Chondrocyte (in vitro differentiated cells): Measurements from ENCODE around the gene CLK3. TPM values are rescaled to one million over a fixed set of nuclear protein-coding genes. Genes with fewer than 3 reads are reported as not detected.

ENCODE experiments used
- DNase-seq: peaks from one replicate; pipeline ENCODE4 v3.0.0; 2021; ENCODE audit warnings: mixed read lengths, low spot score
- H3K27ac Mint-ChIP-seq: one replicate; pipeline ENCODE4 v1.8.0; 2021; ENCODE audit warnings: mild to moderate bottlenecking, moderate library complexity, mixed read lengths; ENCODE audit not compliant: unreplicated experiment
- H3K27me3 Mint-ChIP-seq: 2 replicates; pipeline ENCODE4 v1.8.0; 2021; ENCODE audit warnings: low read depth, mixed read lengths
- H3K36me3 Mint-ChIP-seq: 2 replicates; pipeline ENCODE4 v1.8.0; 2021; ENCODE audit warnings: low read depth, mixed read lengths
- H3K4me1 Mint-ChIP-seq: 2 replicates; pipeline ENCODE4 v1.8.0; 2021; ENCODE audit warnings: low read depth, mild to moderate bottlenecking, mixed read lengths
- H3K4me3 Mint-ChIP-seq: one replicate; pipeline ENCODE4 v1.8.0; 2021; ENCODE audit warnings: mild to moderate bottlenecking, moderate library complexity, mixed read lengths; ENCODE audit not compliant: unreplicated experiment
- H3K9me3 Mint-ChIP-seq: 2 replicates; pipeline ENCODE4 v1.8.0; 2021; ENCODE audit warnings: low read depth, mixed read lengths
- total RNA-seq: library from RNA; stranded (reverse); gene quantifications from 3 replicates; pipeline ENCODE4 v1.2.1, GENCODE V29; 2021
- TF ChIP-seq, protein P1 (sequence below): fragments of 200-600 bp; sonication (generic); IDR thresholded peaks from 2 replicates; pipeline ENCODE4 v1.5.0; 2021; ENCODE audit warnings: antibody characterized with exemption, mild to moderate bottlenecking, moderate library complexity

The CLK3 gene
- total RNA-seq, 1 donor from 2014 or later, result 48.6 TPM

GRCh38 chr15:74613089-74613952 lies 2.3 kb upstream of the CLK3 start:
- Mint-ChIP-seq H3K9me3 (no peaks in the 10 kb centered on the region), H3K4me1 (peaks cover 21% of the 10 kb centered on the region), H3K4me3 (no peak overlapping the region), H3K27me3 (peaks cover 8% of the 10 kb centered on the region), H3K27ac (no peak overlapping the region), H3K36me3 (no peaks in the 10 kb centered on the region)
- TF ChIP-seq, protein P1, sequence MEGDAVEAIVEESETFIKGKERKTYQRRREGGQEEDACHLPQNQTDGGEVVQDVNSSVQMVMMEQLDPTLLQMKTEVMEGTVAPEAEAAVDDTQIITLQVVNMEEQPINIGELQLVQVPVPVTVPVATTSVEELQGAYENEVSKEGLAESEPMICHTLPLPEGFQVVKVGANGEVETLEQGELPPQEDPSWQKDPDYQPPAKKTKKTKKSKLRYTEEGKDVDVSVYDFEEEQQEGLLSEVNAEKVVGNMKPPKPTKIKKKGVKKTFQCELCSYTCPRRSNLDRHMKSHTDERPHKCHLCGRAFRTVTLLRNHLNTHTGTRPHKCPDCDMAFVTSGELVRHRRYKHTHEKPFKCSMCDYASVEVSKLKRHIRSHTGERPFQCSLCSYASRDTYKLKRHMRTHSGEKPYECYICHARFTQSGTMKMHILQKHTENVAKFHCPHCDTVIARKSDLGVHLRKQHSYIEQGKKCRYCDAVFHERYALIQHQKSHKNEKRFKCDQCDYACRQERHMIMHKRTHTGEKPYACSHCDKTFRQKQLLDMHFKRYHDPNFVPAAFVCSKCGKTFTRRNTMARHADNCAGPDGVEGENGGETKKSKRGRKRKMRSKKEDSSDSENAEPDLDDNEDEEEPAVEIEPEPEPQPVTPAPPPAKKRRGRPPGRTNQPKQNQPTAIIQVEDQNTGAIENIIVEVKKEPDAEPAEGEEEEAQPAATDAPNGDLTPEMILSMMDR, result no peak
- no peak for DNase-seq

DNA sequence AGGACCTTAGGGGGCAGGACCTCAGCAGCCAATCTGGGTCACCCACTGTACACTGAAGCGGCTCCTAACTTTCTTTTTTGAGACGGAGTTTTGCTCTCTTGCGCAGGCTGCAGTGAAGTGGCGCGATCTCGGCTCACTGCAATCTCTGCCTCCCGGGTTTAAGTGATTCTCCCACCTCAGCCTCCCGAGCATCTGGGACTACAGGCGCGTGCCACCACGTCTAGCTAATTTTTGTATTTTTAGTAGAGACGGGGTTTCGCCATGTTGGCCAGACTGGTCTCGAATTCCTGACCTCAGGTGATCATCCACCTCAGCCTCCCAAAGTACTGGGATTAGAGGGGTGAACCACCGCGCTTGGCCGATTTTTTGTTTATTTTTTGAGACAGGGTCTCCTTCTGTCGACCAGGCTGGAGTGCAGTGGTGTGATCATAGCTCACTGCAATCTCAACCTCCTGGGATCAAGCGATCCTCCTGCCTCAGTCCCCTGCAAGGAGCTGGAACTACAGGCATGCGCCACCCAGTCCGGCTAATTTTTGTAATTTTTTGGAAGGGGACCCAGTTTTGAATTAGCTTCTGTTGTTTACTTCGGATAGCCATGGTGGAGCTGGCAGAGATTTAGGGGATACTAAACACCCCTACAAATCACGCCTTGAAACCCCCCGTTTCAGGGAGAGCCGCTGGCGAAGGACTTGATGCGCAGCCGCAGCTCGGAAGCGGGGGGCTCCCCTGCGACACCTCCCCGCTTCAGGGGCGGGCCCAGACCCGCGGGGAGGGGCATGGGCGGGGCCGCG lies 1.5 kb upstream of the CLK3 start:
- Mint-ChIP-seq H3K9me3 (no peaks in the 10 kb centered on the region), H3K4me1 (peaks cover 24% of the 10 kb centered on the region), H3K36me3 (no peaks in the 10 kb centered on the region), H3K4me3 (peak overlapping the region; percentile 55), H3K27ac (no peak overlapping the region), H3K27me3 (peaks cover 3% of the 10 kb centered on the region)
- TF ChIP-seq, protein P1, result no peak
- DNase-seq, result no peak

DNA sequence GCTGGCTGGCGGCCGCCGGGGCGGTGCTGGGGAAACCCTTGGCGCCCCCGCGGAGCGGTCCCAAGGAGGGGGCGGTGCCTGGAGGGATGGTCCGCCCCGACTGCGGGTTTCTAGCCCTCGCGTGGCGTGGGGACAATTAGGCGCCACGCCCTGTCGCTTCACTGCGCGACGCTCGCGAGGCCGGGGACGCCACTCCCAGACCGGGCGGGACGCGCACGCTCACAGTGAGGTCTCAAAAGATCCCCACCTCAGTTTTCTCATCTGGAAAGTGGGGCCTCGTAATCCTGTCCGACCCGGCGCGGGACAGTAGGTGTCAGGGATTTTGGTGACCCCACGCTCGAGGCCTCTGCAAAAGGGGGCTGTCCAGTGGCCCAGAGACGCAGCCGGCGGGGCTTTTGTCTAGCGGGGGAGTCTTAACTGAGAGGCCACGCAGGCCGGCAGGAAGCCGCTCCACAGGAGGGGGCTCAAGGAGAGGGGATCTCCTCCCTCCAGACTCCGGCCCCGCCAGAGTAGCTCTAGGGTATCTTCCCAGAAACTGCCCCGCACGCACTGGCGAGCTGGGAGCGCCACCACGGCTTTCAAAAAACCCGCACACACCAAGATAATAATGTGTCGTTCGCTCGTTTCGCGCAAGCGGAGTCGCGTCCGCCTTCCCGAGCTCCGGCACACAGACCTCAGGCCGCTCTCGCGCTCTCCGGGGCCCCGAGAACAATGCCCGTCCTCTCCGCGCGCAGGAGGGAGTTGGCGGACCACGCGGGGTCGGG lies 710 bp upstream of the CLK3 start:
- TF ChIP-seq, protein P1, result no peak
- peaks cover 24% of the 10 kb centered on the region for H3K4me1 Mint-ChIP-seq
- no peaks in the 10 kb centered on the region for H3K27me3 Mint-ChIP-seq
- peak overlapping the region; percentile 92 for H3K4me3 Mint-ChIP-seq
- peaks cover 3% of the 10 kb centered on the region for H3K36me3 Mint-ChIP-seq
- no peaks in the 10 kb centered on the region for H3K9me3 Mint-ChIP-seq
- peak overlapping the region; percentile 90 for H3K27ac Mint-ChIP-seq
- DNase-seq, result no peak

DNA sequence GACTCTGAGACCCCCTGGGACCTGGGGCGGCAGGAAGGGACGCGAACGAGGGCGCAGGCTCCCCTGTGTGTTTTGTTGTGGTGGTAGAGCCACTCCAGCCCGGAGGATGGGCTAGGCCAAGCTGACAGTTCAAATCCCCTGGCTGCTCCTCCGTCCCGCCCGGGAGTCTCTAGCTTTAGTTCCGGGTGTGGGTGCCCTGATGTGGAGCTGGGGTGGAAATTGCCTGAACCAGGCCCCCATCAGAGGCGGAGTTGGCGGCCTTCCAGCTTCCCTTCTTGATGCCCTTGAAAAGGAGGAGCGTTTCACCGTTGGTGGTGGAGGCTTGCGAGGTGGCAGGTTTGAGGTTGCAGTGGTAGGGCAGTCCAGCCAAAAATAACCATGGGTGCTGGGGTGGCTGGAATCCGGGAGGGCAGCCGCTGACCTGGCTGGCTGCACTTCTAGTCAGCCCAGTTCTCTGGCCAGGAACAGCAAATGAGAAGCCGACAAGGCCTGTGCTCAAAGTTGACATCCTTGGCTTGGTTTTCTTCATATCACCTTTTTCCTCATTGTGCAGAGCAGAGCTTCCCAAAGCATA lies 817 bp downstream of the CLK3 start:
- Mint-ChIP-seq H3K4me1 (peaks cover 28% of the 10 kb centered on the region), H3K27me3 (no peaks in the 10 kb centered on the region), H3K27ac (peak overlapping the region; percentile 89), H3K4me3 (peak overlapping the region; percentile 92), H3K36me3 (peaks cover 6% of the 10 kb centered on the region), H3K9me3 (no peaks in the 10 kb centered on the region)
- no peak for DNase-seq
- TF ChIP-seq, protein P1, result no peak
